Fibroblast of villous mesenchyme (primary cell): Measurements from ENCODE around the gene DNAJC6. TPM values are rescaled to one million over a fixed set of nuclear protein-coding genes. Genes with fewer than 3 reads are reported as not detected.
"Not testable (repeated sequence)": the region's sequence is repeated elsewhere in the genome, so short reads cannot be mapped to it uniquely, and the experiment has no call there.

Experiments used
- DNase-seq: peaks from one replicate; pipeline ENCODE4 v3.0.0-alpha.2; 2010; ENCODE audit warnings: low read depth
- H3K4me3 ChIP-seq: 2 replicates; pipeline ENCODE4 v1.5.1; 2011; ENCODE audit warnings: low read depth, mild to moderate bottlenecking, low read length
- total RNA-seq: library from RNA; depleted of rRNA; stranded (reverse); fragments of >200 nt; gene quantifications from 2 replicates; pipeline ENCODE4 v1.2.3, GENCODE V29; 2012
- TF ChIP-seq, protein P1 (sequence below): IDR thresholded peaks from 2 replicates; pipeline ENCODE4 v1.5.1; 2012; ENCODE audit warnings: low read depth, mild to moderate bottlenecking, low read length; ENCODE audit not compliant: insufficient read depth

The DNAJC6 gene
- total RNA-seq, 1 donor = 24.6 TPM

- H3K4me3 ChIP-seq = no peak overlapping the region
- DNase-seq = peak; percentile 42
- TF ChIP-seq, protein P1, sequence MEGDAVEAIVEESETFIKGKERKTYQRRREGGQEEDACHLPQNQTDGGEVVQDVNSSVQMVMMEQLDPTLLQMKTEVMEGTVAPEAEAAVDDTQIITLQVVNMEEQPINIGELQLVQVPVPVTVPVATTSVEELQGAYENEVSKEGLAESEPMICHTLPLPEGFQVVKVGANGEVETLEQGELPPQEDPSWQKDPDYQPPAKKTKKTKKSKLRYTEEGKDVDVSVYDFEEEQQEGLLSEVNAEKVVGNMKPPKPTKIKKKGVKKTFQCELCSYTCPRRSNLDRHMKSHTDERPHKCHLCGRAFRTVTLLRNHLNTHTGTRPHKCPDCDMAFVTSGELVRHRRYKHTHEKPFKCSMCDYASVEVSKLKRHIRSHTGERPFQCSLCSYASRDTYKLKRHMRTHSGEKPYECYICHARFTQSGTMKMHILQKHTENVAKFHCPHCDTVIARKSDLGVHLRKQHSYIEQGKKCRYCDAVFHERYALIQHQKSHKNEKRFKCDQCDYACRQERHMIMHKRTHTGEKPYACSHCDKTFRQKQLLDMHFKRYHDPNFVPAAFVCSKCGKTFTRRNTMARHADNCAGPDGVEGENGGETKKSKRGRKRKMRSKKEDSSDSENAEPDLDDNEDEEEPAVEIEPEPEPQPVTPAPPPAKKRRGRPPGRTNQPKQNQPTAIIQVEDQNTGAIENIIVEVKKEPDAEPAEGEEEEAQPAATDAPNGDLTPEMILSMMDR = no peak
Observed at GRCh38 chr1:65441464-65441863, 132.1 kb downstream of the DNAJC6 start.

DNA sequence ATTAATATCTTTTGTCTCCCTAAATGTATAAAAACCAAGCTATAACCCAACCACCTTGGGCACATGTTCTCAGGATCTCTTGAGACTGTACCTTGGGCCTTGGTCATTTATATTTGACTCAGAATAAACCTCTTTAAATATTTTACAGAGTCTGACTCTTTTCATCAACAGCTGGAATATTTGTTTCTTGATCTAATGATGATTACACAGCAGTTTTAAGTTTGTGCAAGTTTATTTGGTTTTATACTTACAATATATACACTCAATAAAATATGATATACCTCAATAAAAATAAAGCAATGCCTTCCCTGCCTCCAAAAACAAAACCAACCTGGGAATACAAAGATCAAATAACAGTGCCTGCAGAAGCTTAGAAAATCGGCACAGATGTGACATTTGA, 133.1 kb downstream of the DNAJC6 start:
- no peak overlapping the region for H3K4me3 ChIP-seq
- TF ChIP-seq, protein P1 = no peak
- DNase-seq = no peak

- DNase-seq = no peak
- no peak overlapping the region for H3K4me3 ChIP-seq
- TF ChIP-seq, protein P1 = no peak
Observed at GRCh38 chr1:65443647-65444046, 134.3 kb downstream of the DNAJC6 start.

DNA sequence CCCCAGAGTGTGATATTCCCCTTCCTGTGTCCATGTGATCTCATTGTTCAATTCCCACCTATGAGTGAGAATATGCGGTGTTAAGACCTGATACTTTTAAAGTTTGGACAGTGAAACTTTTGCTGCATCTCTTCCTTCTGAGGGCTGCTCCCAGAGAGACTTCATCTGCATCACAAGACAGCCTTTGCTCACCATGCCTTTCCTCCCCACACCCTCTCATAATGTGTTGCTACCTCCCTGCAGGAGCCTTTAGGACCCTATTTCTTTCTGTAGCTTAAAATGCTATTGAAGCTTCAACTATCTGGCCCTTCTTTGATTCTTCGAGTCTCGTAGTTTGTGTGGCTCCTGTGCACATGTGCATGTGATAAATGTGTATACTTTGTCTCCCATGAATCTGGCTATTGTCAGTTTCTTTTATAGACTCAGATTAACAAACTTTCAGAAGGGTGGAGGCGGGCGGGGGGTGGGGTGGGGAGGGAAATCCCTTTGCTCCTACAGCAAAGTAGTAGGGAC, 134.8 kb downstream of the DNAJC6 start:
- no peak for DNase-seq
- TF ChIP-seq, protein P1 = no peak
- H3K4me3 ChIP-seq = no peak overlapping the region

DNA sequence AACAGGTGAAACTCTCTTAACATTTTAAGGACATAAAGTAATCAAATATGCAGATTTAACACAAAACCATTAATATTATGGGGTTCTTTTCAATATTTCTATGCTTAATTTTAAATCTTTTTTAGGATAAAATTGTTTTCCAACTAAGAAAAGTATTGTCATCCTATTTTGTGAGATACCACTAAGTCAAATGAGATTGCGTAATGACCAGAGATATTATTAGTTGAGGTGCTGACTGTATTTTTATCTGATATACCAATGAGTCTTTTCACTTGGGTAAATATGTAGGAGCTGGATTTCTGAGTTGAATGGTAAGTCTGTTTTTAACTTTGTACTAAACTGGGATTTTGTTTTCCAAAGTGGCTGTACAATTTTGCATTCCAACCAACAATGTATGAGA, 136.5 kb downstream of the DNAJC6 start:
- no peak overlapping the region for H3K4me3 ChIP-seq
- TF ChIP-seq, protein P1 = no peak
- no peak for DNase-seq

DNA sequence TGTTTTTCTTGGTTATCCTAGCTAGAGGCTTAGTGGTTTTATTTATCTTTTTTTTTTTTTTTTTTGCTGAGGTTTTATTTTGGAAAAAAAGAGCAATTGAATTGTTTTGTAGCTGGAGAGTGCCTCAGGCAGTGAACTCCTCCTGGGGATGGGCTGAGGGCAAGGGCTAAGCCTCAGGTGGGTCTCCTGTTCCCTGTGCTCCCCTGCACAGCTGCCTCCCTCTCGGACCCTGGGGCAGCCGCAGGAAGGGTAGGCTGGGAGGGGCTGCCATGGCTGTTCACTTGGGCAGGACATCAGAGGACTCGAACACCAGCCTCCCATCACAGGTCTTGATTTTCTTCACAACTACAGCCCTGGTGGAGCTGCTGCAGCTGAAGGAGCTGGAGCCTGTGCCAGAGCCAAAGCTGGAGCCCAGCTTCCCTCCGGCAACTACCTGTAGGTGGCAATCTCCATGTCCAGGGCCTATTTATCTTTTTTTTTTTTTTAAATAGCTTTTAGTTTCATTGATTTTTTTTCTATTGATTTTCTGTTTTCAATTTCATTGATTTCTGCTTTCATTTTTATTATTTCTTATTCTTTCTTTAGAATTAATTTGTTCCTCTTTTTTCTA, 140.0 kb downstream of the DNAJC6 start:
- DNase-seq = no peak
- H3K4me3 ChIP-seq = no peak overlapping the region
- TF ChIP-seq, protein P1 = peak; percentile 13

DNA sequence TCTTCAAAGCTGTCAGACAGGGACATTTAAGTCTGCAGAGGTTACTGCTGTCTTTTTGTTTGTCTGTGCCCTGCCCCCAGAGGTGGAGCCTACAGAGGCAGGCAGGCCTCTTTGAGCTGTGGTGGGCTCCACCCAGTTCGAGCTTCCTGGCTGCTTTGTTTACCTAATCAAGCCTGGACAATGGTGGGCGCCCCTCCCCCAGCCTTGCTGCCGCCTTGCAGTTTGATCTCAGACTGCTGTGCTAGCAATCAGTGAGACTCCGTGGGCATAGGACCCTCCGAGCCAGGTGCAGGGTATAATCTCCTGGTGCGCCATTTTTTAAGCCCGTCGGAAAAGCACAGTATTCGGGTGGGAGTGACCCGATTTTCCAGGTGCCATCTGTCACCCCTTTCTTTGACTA, 146.3 kb downstream of the DNAJC6 start:
- H3K4me3 ChIP-seq, DNase-seq: not testable (repeated sequence)
